Left forelimb (tissue), 1 donor: ENCODE data around the gene CCDC77.

Experiments
- DNase-seq: peaks from one replicate; pipeline ENCODE4 v3.0.0-alpha.2; 2018; ENCODE audit warnings: low spot score

The CCDC77 gene

DNA sequence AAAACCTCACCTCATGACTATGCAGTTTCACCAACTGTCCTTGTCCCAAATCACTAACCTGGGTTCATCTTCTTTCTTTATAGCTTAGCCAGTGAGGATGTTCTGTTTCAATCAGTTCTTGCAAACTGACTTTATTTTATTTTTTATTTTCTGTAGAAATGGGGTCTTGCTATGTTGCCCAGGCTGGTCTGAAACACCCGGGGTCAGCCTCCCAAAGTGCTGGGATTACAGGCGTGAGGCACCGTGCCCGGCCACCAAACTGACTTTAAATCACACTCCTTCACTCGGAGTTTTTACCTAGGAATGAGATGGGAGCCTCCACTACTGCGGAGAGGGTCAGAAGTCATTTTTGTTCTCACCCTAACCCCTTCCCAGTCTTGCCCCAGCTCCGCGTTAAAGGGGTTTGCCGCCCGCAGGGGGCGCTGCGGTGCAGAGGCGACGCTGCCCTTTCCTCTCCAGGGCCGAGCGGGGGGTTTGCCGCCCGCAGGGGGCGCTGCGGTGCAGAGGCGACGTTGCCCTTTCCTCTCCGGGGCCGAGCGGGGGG lies 51.3 kb downstream of the CCDC77 start:
- no peak for DNase-seq

DNA sequence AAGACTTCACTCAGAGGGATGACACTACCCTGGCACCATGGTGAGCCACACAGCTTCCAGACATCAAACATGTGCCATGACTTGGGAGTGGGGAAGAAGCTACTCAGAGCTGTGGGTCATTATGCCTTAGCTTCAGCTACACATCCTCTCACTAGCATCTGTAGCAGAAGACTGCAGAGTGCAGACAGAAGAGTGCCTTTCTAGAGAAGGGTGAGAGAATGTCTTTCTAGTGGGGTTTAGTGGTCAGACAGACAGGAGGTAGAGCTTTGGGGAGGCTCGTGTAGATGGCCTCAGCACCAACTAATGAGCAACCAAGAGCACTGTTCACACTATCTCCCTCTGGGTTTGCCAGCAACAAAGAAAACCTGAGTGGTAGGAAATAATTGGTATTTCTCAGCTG lies 53.4 kb downstream of the CCDC77 start:
- no peak for DNase-seq

DNA sequence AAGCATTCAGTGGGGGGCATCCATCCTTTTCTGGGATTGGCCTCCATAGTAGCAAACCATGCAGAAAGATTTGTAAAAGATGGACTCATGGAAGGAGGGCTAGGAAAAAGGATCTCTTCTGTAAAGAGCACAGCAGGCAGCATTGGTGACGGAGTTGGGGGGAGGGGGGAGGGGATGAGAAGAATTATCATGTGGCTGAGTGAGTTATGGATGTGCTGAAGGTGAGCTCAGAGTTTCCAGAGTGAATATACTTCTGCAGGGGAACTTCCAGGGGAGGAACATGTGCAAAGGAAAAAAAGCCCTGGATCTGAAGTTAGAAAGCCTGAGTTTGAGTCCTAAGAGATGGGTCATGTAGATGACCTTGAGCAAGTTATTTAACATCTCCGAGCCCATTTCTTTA lies 54.4 kb downstream of the CCDC77 start:
- DNase-seq = no peak

DNA sequence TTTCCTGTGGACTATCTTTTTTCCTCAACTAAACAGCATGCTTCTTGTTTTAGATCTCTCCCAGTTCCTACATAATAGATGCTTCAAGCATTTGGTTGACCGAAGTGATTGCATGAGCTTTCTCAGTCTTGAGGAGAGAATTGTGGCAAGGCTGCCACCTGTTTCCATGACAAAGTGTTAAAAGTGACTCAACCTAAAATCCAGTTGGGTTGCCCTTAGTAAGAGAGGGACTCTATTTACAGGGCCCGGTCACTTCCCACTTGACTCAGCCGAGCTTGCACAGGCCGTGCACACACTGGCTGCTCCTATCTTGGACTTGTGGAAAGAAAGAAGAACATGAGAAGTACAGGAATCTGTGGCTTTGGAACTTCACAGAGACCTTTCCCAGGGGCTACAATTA lies 56.2 kb downstream of the CCDC77 start:
- no peak for DNase-seq

DNA sequence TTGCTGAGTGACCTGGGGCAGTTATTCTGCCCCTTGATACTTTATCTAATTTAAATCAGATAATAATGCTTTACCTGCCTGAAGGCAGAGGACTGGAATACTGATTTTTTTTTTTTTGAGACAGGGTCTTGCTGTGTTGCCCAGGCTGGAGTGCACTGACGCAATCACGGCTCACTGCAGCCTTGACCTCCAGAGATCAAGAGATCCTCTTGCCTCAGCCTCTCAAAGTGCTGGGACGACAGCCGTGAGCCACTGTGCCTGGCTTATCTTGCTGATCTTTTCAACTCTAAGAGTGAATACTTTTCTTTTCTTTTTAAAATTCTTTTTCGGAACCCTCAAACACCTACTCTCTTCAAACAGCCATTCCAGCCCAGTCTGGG lies 57.6 kb downstream of the CCDC77 start:
- DNase-seq = no peak

DNA sequence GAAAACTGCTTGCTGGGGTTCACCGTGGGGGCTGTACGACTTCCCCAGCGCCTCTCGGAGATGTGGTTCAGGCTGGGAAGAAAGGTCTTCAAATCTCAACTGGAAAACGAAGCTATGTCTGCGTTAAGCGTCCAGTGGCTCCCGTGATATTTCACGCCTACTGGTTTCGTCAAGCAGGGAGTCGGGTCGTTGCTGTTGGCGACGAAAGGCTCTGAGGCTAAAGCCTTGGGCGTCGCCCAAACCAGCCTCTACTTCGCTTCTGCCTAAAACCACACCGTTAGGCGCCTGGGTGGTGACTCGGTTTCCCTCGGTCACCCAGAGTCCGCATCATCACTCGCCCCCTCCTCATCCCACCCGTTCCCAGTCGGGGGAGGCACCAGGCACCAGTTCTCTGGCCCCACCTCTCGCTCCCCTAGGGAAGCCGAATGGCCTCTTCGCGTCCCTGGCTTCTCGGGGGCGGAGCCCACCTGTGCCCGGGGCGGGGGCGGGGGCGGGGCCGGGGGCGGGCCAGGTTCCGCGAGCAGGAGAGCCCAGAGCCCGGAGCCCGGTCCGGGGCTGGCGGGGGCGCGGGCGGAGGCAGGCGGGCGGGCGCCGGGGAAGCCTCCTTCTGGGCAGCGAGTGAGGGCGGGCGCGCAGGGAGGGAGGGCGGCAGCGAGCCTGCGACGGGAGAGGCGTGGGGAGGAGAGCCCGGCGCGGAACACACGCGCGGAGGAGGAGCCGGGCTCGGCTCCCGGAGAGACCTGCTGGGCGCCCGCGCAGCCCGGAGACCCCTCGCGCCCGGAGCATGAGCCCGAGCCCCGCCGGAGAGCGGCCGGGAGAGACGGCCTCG lies 58.2 kb downstream of the CCDC77 start, which contains the start of gene B4GALNT3:
TSS of gene B4GALNT3 (plus strand) at position 510 of the 829 bp plus-strand sequence. CDS start 438 bp downstream, outside the sequence.
- DNase-seq = peak; percentile 74

DNA sequence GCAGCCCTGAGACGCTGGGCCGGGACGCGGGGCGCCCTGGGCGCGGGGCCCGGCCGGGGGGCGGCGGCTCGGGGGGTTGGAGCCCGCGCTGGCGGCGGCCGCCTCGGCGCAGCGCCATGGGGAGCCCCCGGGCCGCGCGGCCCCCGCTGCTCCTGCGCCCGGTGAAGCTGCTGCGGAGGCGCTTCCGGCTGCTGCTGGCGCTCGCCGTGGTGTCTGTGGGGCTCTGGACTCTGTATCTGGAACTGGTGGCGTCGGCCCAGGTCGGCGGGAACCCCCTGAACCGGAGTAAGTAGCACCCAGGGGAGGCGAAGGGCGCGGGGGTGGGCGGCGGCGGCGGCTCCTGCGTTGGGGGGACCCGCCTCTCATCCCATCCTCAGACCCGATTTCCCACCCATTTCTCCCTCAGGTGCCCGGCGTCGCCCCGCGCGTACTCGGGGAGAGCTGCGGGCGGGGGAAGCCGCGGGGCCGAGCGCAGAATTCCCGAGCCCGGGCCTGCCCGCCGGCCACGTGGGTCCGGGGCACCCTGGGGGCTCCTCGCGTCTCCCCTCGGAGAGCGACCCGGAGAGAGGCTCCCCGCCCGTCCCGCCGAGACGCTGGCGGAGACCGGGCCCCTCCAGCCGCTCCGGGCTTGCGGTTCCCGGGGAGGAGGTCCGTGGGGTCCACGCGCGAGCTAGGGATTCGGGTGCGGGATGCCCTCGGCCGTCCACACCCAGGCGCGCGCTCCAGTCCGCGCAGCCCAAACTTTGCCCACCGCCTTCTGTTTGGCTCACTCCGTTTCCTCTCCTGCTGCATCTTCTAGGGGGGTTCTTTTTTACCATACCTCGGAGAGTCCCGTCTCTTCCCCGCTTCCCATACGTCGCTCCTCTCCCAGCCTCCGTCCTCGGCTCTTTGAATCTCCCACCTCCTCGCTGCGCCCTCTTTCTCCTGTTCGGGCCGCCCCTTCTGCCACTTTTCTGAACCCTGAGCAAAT lies 59.1 kb downstream of the CCDC77 start:
- DNase-seq = no peak

DNA sequence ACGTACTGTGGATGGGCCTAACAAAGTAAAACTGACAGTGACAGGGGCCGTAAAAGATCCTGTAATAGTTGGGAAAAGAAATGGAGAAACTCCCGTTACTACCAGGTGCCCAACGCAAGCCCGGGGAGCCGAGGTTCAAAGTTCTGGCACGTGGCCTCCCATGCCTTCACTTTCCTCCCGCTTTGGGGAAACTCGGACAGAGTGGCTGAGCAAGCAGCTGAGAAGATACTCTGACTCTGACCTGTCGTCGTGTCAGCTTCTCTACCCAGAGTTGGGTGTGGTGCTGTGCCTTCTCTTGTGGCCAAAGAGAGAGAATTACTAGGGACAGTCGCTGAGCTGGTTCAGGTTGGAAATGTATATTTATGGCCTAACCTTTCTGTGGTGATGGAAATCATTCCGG lies 60.0 kb downstream of the CCDC77 start:
- no peak for DNase-seq

DNA sequence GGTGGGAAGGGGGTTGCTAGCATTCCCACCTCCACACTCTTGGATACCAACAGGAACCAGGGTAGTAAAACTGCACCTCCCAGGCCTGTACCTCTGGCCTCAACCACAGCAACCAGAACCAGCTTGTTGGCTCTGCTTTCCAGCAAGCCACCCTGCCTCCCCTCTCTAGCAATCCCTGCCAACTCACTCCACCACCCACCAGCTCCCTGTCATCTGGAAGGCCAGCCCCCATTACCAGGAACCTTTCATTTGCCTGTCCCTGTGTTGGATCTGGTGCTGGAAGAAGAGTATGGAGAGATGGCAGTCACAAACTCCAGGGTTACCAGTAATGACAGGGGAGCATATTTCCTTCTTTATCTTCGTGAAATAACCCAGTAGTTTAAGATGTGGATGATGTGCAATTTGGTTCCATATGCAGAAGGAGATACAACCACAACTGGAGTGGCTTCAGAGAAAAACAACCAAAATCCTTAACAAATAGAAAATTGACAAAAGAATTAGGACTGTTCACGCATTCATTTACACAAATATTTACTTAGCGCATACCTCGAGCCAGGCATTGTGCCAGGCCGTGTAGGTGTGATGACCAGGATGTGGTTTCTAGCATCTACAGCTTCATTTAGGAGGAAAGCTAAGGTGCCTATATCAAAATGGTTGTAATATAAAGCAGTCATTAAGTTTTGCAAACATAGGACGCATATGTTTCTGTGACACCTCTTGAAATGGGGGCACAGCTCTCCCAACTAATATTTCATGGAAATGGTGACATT lies 61.7 kb downstream of the CCDC77 start:
- no peak for DNase-seq

DNA sequence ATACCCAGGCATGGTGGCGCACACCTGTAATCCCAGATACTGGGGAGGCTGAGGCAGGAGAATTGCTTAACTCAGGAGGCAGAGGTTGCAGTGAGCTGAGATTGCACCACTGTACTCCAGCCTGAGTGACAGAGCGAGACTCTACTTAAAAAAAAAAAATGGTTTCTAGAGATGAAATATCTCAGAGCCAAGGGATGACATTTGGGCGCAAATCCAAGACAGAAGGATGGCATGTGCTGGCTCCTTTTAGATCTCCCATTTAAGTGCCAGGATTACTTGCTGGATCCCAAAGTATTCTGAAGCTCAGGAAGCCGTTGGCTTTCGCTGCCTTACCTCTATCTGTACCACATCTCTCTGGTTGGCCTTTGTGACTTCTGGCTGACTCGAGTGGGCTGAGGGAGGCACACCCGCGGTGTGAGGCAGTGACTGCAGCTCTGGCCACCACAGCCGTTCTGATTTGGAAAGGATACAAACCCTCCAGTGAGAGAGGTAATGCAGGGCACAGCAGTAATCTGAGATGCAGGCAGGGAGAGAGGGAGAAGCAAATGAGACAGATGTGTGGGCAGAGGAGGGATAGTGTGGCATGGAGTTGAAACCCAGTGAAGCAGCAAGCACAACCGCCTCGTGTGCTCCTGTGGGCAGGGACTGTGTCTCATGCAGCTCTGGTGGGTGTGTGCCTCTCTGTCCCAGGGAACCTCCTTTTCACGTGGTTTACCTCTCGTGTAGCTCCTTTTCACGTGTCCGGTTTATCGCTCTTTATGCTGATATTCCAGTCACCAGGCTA lies 63.2 kb downstream of the CCDC77 start:
- no peak for DNase-seq

DNA sequence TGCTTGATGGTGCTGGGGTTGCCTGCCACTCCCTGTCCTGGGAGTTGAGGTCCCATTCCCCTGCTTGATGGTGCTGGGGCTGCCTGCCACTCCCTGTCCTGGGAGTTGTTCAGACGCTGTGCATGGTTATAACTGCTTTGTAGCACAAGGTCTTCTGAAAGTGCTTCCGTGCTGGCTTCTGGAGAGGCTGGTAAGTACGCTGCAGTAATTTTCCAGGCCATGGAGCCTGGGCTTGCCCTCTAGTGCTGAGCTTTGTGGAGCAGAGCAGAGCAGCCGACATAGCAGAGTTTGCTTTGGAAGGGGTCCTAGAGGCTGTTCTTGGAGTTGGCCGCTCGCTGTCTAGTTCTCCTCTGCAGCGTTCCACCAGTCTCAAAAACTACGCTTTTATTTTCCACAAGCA lies 64.6 kb downstream of the CCDC77 start:
- no peak for DNase-seq

DNA sequence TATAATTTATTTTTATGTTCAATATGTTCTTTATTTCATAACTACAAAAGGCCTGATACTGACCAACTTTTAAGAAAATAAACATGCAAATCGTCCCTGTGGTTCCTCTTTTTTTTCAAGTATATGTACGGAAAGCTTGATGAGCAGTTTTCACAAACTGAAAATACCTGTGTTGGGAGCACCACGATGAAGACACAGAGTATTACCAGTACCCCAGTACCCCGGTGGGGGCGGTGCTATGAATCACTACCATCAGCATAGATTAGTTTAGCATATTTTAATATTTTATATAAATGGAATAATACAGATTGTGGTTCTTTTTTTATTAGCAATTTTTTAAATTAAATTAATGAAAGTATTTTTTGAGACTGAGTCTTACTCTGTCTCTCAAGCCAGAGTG lies 65.3 kb downstream of the CCDC77 start:
- no peak for DNase-seq

DNA sequence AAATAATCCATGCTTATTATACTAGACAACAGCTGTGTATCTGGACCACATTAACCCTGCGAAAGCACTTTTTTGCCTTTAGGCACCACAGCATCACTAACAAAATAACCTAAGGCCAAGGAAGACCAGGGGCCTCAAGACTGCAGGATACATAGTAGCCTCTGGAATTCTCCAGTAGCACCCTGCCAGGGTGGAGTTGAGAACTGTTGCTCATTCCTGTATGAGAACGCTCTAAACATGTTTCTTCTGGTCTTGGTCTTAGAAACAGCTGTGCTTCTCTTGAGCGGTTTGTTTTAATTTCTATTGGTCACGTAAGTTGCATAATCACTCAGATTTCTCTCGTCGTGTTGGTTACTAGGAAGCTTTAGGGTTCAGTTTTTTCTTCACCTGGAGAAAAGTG lies 66.1 kb downstream of the CCDC77 start:
- DNase-seq = no peak

DNA sequence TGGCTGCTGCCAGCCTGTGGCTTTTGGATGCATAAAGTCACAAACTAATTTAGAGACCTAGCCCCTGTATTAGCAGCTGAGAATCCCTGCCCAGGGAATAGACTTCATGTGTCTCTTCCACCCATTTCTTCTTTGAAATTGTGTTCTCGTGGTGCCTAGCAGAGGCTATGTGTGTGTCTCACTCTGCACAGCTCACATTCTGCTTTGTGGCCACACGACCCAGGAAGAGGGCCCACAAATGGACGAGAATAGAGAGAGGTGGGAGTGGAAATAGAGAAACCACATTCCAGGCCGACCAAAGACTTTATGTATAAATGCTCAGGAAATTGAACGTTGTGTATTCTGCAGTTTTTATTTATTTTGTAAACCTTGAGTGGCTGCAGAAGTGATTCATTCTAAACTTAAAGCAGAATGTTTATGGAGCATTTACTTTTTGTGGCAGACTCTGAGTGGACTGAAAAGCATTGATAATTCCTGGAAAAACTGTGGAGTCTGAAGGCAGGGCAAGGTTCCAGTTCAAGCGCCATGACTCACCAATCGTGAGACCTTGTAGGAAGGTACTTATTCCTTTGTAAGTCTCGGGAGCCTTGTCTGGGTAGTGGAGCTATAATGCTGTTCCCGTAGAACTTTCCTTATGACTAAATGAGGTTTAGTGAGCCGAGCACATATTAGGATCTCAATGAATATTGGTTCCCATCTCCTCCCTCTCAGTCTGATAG lies 67.4 kb downstream of the CCDC77 start:
- DNase-seq = no peak

DNA sequence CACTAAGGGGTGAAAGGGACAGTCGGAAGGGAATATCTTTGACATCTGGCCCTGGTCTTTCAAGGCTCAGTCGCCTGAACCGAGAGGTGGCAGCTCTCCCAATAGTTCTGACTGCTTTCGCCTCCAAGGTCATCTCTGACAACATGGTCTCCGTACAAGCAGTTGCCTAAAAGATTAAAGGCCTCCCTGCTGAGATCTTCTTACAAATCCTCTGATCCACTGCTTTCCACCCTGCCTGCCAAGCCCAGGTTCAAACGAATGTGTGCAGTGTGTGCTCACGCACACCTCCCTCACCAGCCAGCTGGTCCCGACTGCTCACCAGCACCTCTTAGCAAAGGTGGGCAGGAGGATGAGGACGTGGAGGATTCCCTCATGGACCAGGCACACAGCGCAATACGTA lies 68.7 kb downstream of the CCDC77 start:
- DNase-seq = no peak

DNA sequence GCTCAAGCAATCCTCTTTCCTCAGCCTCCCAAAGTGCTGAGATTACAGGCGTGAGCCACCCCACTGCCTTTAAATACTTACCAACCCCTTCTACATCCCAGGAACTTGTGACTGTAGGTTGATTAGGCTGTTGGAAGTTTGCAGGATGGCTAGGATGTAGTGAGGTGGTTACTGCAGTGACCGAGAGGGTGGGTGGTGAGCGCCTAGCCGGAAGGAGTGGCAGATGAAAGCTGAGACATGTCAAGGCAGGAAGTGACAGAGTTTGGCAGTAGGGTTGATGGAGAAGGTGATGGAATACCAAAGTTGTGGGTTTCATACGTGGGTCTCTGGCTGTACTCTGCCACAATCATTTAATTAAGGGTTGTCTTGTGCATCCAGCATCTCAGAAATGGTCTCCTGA lies 71.8 kb downstream of the CCDC77 start:
- no peak for DNase-seq

DNA sequence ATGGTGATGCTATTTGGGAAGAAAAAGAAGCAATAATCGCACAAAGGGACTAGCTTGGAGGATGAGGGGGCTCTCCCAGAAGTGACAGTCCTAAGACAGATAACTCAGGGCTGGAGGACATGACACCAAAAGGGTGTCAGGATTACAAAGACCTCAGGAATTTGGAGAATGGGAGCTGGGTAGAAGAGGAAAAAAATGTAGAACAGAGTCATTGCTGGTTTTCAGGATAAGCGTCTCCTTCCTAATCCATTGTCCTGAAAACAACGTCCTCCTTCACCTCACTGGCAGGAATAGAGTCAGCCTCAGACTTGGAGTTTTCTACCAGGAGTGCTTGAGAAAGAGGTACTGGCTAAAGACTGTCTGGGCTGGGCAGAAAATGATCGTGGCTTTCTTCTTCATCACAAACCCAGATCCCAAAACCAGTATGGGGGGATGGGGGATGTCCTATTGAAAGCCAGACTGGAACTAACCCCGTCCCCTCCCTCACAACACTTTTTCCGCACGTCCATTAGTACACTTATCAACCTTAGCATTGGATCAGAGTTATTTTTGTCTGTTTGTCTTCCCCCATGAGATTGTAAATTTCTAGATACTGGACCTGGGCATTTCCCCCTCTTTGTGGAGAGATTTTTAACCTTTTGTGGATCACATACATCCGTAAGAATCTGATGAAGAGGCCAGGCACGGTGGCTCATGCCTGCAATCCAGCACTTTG lies 72.6 kb downstream of the CCDC77 start:
- DNase-seq = no peak

DNA sequence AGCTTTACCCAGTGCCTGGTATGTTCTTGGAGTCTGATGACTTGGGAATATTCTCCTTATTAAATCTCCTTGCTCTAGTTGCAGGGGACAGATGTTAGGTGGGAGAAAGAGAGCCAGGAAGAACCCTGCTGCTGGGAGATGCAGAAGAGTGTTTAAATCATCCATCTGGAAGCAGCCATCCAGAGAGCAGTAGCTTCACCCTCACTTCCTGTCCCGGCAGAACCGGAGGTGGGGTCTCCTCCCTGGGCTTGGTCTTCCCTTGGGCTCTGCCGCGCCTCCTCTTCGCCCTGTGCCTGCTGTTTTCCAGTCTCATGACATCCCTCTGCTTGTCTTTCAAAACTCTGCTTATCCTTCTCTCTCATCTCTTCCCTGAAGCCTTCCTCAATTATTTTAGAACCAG lies 73.8 kb downstream of the CCDC77 start:
- peak; percentile 11 for DNase-seq

DNA sequence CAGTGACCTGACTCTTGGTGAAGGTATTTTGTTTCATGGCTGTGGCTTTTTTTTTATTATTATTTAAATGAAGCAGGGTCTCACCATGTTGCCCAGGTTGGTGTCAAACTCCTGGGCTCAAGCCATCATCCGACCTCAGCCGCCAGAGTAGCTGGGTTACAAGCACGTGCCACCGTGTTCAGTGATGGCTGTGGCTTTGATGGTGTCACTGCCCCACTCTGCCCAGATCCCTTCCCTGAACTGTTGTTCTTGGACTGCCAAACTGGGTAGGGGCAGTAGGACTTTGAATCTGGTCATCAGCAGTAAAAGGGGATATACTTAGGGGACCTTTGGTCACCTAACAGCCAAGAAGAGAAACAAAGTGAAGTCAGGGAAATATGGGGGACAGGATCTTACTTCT lies 77.7 kb downstream of the CCDC77 start:
- DNase-seq = peak; percentile 36
